ENCODE results near the gene ARHGAP28. TPM values are rescaled to one million over a fixed set of nuclear protein-coding genes. Genes with fewer than 3 reads are reported as not detected.

Gene ARHGAP28
- polyA plus RNA-seq, 1 donor from 2014 or later, result 9.8 TPM

- Histone ChIP-seq H3K9ac (ENCODE audit: low read length) (no peak overlapping the region), H3K4me3 (ENCODE audit: low read length) (no peak overlapping the region), H2AFZ (ENCODE audit: low read depth, low read length) (no peak overlapping the region), H3F3A (ENCODE audit: insufficient read depth, low read length, poor library complexity, severe bottlenecking) (no peaks in the 10 kb centered on the region), H4K20me1 (ENCODE audit: insufficient read depth) (no peaks in the 10 kb centered on the region), H3K9me2 (ENCODE audit: insufficient read depth, low read length) (no peaks in the 10 kb centered on the region), H3K79me2 (replicated peaks; ENCODE audit: insufficient read depth, low read length) (no peaks in the 10 kb centered on the region), H3K27ac (ENCODE audit: low read length) (no peak overlapping the region), H3K36me3 (ENCODE audit: insufficient read depth, low read length) (peaks cover 11% of the 10 kb centered on the region), H3K4me2 (ENCODE audit: low read length) (no peak overlapping the region), H3K9me3 (ENCODE audit: low read length) (no peaks in the 10 kb centered on the region), H3K27me3 (ENCODE audit: insufficient read depth, low read depth, low read length) (no peaks in the 10 kb centered on the region)
- TF ChIP-seq POLR2AphosphoS5 (IDR thresholded peaks at IDR 0.05) (no peak), EZH2 (IDR thresholded peaks at IDR 0.05; ENCODE audit: borderline replicate concordance, insufficient read depth, low read length, poor library complexity, severe bottlenecking) (no peak), SMC3 (conservative IDR thresholded peaks at IDR 0.05; ENCODE audit: poor library complexity) (no peak), TAF1 (IDR thresholded peaks at IDR 0.05; ENCODE audit: low read depth) (no peak), EP300 (conservative IDR thresholded peaks at IDR 0.05; ENCODE audit: poor library complexity, severe bottlenecking) (no peak), RAD21 (conservative IDR thresholded peaks at IDR 0.05) (no peak), MXI1 (conservative IDR thresholded peaks at IDR 0.05; ENCODE audit: poor library complexity, severe bottlenecking) (no peak), CTCF (IDR thresholded peaks at IDR 0.05; ENCODE audit: poor library complexity, severe bottlenecking) (no peak), REST (IDR thresholded peaks at IDR 0.05; ENCODE audit: borderline replicate concordance) (no peak)
Measured at GRCh38 chr18:6956999-6957398, 227.5 kb downstream of the ARHGAP28 start.

- Histone ChIP-seq H4K20me1 (ENCODE audit: insufficient read depth) (no peaks in the 10 kb centered on the region), H3K27me3 (ENCODE audit: insufficient read depth, low read depth, low read length) (no peaks in the 10 kb centered on the region), H3K4me3 (ENCODE audit: low read length) (no peak overlapping the region), H3K9ac (ENCODE audit: low read length) (no peak overlapping the region), H3K9me2 (ENCODE audit: insufficient read depth, low read length) (no peaks in the 10 kb centered on the region), H3K36me3 (ENCODE audit: insufficient read depth, low read length) (peaks cover 11% of the 10 kb centered on the region), H3F3A (ENCODE audit: insufficient read depth, low read length, poor library complexity, severe bottlenecking) (no peaks in the 10 kb centered on the region), H3K4me2 (ENCODE audit: low read length) (no peak overlapping the region), H3K27ac (ENCODE audit: low read length) (no peak overlapping the region), H3K9me3 (ENCODE audit: low read length) (no peaks in the 10 kb centered on the region), H3K79me2 (replicated peaks; ENCODE audit: insufficient read depth, low read length) (no peaks in the 10 kb centered on the region), H2AFZ (ENCODE audit: low read depth, low read length) (no peak overlapping the region)
- TF ChIP-seq RAD21 (conservative IDR thresholded peaks at IDR 0.05) (no peak), TAF1 (IDR thresholded peaks at IDR 0.05; ENCODE audit: low read depth) (no peak), REST (IDR thresholded peaks at IDR 0.05; ENCODE audit: borderline replicate concordance) (no peak), MXI1 (conservative IDR thresholded peaks at IDR 0.05; ENCODE audit: poor library complexity, severe bottlenecking) (no peak), SMC3 (conservative IDR thresholded peaks at IDR 0.05; ENCODE audit: poor library complexity) (no peak), EP300 (conservative IDR thresholded peaks at IDR 0.05; ENCODE audit: poor library complexity, severe bottlenecking) (no peak), EZH2 (IDR thresholded peaks at IDR 0.05; ENCODE audit: borderline replicate concordance, insufficient read depth, low read length, poor library complexity, severe bottlenecking) (no peak), CTCF (IDR thresholded peaks at IDR 0.05; ENCODE audit: poor library complexity, severe bottlenecking) (no peak)
Measured at GRCh38 chr18:6959110-6959509, 229.6 kb downstream of the ARHGAP28 start.

Data from neural cell (in vitro differentiated cells).